ENCODE data around the gene RHD.

- TF ChIP-seq CTCF (IDR thresholded peaks at IDR 0.05; ENCODE audit: poor library complexity), result no peak
- no peak for TF ChIP-seq EZH2 (IDR thresholded peaks at IDR 0.05; ENCODE audit: borderline replicate concordance)
- TF ChIP-seq EZH2phosphoT487 (IDR thresholded peaks at IDR 0.05; ENCODE audit: low read depth, severe bottlenecking, unreplicated experiment), result no peak
These were observed 34.3 kb upstream of the RHD start for GRCh38 chr1:25238046-25238445.
